Fibroblast of peridontal ligament (primary cell): Measurements from ENCODE around the gene UNC13A.

Source experiments
- DNase-seq: peaks from one replicate; pipeline ENCODE4 v3.0.0-alpha.2; 2010; ENCODE audit errors: extremely low read depth

The UNC13A gene

GRCh38 chr19:17626456-17627015 lies 61.6 kb downstream of the UNC13A start:
- no peak for DNase-seq

DNA sequence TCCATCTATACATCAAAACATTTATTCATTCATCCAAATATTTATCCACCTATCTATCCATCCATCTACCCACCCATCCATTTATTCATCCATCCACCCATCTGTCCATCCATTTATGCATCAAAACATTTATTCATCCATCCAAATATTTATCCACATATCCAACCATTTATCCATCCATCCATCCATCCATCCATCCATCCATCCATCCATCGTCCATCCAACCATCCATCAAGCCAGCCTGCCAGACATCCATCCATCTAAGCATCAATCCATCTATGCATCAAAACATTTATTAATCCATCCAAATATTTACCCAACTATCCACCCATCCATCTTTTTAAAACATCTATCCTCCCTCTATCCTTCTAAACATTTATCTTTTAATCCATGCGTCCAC lies 62.2 kb downstream of the UNC13A start:
- no peak for DNase-seq

- DNase-seq = no peak
Observed at GRCh38 chr19:17625043-17625442, 63.1 kb downstream of the UNC13A start.

GRCh38 chr19:17624314-17624991 lies 63.7 kb downstream of the UNC13A start:
- DNase-seq = no peak

DNA sequence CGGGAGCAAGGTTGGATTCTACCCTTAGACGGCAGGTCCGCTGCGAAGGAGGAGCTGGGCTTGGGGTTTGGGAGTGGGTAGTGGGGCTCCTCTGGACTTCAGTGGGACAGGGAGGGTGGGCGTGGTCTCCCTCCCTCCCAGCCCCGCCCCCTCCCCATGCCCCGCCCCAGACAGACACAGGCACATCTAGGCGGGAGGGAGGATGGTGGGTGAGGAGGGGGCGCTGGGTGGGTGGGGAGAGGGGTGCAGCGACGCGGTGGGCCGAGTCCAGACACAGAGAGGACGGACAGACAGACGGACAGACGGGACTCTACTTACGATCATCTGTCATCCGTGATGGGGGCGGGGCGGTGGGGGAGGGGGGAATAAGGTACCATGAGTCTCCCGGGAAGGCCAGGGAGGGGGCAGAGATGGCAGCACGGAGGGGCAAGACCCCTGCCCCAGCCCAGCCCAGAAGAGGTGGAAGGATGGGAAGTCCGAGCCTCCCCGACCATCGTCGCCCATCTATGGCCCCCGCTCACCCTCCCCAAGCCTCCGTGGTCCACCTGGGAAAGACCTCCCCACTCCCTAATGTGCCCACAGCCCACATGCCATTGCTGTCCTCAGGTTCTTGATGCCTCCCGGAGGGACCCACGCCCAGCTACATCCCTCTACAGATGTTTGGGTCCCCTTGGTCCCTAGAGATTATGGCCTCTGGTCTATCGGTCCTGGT lies 64.8 kb downstream of the UNC13A start:
- no peak for DNase-seq

DNA sequence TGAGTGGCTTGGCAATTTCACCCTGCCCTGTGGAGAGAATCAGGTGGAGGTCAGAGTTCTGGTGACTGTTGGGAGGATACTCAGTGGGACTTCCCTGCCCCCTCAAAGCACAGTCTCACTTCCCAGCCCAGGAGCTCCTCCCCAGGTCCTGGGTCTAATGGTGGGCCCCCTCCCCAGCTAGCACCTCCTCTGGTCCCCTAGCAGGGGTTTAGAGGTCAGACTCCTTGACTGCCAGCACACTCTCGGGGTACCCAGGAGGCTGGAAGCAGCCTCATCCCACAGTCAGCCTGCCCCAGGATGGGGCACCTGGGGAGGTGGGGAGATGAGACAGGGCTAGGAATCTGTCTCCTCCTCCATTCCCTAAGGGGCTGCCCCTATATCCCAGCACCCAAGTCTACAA lies 67.5 kb downstream of the UNC13A start:
- DNase-seq = no peak

DNA sequence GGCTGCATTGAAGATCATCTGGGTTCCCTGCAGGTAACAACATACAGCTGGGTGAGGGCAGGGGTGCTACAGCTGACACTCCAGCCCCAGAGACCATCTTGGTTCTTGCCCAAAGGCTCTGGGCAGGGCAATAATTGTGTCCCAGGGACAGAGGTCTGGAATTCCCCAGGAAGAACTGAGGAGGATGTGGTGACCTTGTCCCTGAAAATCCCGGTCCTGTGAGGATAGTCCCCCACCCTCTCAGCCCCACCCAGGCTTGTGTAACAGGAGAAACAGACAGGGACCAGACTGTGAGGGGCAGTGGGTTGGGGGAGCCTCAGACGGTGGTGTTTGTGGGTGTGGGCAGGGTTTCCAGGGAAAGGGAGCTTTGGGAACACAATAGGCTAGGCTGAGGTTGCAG lies 69.2 kb downstream of the UNC13A start:
- DNase-seq = no peak

DNA sequence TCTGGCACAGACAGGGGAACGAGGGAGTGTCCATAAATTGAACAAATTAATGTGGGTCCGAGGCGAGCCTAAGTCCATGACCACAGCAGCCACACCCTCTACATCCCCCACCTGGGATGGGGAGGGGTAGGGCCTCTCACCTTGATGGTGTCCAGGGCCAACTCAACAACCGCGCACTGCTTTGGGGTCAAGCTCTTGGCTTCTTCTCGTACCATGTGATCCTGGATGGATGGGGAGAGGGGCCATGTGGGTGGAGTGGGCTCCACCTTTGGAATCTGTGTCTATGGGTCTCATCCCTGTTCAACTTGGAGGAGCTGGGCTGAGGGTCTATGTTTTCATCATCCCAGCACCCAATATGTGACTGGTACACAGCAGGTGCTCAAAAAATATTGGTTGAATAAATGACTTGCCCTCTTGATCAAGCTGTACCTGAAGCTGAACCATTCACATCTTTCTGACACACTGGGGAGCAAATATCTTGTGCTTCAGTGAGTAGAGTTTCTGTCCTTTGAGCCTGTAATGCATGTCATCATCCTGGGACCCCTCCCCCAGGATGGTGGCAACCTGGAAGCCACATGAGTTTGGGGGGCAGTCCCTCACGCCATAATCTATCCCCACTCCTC lies 69.8 kb downstream of the UNC13A start:
- DNase-seq = no peak

DNA sequence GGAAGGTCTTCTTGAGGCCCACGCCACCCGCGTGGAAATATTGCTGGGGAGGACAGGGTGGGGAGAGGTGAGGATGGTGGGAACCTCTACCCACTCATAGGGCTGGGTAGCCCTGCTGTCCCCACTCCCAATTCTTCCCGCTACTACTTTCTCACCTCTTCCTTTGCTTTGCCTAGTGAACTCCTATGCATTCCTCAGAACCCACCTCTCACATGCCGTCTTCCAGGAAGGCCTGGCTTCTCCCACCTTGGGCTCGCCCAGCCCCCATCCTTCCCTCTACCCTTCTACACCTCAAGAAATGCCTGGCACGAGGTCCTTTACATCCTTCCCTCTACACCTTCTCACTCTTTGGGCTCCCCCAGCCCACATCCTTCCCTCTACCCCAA lies 70.4 kb downstream of the UNC13A start:
- DNase-seq = no peak

DNA sequence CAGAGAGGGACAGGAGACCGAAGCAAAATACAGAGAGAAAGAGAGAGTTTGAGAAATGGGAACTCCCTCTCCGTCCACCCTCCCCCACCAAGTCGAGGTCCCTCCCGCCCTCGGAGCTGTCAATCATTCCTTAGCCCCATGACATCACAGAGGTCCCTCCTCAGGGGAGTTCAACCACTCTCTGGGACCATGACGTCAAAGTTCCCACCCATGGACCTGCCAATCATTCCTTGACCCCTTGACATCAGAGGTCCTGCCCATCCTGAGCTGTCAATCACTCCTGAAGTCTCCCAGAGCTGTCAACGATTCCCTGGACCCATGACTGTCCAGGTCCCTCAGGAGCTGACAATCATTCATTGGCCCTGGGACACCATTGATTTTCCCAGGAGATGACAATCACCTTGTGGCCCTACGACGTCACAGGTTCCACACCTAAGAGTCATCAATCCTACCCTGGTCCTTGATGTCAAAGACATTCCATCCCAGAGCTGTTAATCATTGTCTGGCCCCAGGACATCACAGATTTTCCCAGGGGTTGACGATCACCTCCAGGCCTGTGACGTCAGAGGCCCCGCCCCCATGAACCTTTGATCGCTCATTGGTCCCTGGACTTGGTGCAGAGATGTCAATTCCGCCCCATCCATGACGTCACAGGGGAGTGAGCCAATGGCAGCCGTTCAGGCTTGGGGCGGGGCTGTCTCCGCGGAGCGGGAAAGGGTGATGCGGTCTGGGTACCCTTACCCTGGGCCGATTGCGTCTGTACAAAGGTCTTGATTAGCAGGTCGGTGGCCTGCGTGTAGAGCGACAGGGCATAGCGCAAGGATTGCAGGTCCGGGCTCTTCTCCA lies 71.0 kb downstream of the UNC13A start:
- DNase-seq = peak; percentile 2

DNA sequence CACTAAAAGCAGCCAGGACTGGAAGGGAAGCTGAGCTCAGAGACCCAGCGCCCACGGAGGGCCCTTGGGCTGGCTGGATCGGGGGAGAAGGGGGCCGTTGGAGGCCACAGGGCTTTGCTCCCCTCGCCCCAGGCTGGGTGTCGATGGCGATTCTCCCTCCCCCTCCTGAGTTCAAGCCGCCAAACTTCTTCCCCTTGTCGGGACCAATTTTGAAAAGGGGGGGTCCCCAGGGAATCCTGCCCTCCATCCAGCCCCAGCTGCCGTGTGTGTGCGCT lies 71.5 kb downstream of the UNC13A start:
- DNase-seq = no peak

- no peak for DNase-seq
Observed at GRCh38 chr19:17615889-17616685, 72.1 kb downstream of the UNC13A start.

- no peak for DNase-seq
Observed at GRCh38 chr19:17614476-17614875, 73.7 kb downstream of the UNC13A start.

DNA sequence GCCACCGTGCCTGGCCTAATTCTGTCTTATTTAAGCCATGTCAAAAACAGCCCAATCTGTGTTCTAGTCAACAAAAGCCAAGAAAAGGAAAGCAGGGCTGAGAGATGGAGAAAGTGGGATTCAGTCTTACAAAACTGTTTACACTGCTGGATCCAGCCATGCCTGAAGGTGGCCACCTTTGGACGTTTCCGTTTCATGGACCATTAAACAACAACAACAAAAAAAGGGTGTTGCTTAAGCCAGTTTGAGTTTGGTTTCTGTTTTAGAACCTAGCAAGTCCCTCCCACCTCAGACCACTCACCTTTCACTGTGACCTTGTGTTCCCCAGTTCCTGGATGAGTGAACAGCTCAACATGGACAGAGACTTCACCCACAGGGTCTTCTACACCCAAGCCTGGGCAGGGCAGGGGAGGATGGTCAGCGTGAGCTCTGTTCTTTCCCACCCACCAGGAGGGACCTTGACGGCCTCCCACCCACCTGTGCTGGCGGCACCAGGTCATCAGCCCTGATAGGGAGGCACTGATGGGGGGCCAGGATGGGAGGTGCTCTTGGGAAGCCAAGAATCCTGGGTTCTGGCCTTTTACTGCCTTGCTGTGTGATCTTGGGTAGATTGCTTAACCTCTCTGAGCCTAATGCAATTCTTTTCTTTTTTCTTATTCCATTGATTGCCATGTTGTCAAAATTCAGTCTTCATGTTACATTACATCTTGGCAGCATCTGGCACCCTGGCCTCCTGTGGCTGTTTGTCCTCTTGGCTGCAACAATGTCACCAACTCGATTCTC lies 76.5 kb downstream of the UNC13A start:
- DNase-seq = no peak

GRCh38 chr19:17610384-17610783 lies 77.8 kb downstream of the UNC13A start:
- peak; percentile 12 for DNase-seq

DNA sequence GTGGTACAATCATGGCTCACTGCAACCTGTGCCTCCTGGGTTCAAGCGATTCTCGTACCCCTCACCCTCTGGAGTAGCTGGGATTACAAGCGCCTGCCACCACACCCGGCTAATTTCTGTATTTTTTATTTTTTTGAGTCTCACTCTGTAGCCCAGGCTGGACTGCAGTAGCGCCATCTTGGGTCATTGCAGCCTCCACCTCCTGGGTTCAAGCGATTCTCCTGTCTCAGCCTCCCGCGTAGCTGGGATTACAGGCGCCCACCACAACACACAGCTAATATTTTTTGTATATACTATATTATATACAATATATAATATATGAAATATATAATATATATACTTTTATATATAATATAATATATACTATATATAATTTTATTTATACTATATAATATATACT lies 80.2 kb downstream of the UNC13A start:
- no peak for DNase-seq

DNA sequence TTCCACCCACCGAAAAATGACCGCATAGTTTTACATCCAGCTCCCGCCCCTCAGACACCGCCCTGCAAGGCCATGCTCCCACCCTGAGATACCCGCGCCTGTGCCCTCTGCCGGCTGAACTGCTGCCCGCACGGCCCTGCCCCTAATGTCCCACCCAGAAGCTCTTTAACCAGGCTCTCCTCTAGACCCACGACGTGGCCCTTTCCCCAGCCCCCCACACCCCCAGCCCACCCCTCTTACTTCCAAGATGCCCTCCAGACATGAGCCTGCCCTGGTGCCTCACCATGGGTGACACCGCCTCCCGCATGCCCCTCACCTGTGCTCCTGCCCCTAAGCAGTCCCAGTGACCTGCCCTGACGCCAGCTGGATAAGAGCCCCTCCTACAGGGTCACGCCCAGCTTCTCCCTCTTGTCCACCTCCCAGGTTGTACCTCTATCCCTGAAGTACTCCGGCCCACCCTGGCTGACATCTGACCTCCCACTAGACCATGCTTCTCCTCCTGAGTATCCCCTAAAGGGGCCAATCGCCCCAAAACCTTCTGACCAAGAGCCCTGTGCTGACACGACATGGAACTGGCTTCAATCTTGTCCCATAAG lies 81.5 kb downstream of the UNC13A start:
- no peak for DNase-seq

DNA sequence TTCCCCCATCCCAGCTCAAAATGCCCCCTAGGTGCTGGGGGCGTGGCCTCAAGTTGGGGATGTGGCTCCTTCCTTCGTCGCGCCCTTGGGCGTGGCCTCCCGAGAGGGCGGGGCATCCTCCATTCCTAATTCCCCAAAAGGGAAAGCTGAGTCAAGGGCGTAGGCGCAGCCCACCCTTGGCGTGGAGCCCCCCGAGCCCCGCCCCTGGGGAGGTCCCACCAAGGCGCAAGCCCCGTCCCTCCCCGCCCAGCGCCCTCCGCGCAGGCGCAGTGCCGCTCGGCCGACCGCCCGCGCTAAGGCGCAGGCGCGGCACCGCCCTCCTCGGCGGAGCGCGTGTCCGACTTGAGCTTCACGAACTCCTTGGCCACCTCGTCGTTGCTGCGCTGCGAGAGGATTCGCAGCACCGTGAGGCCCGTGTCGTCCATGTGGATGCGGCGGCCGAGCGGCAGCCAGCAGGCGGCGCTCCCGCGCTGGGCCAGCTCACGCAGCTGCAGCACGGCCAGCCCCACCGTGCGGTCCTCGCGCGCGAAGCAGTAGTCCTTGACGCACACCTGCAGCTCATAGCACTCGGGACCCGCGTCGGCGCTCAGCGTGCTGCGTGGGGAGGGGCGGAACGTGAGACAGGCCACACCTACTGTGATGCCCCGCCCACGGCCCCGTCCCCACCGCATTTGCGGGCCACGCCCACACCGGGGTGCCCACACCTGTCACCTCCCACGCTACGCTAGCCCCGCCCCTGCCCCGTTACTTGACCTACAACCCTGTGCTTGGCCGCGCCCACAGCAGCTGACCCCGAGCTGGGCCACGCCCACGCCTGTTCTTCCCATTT lies 82.2 kb downstream of the UNC13A start:
- DNase-seq = peak; percentile 38

DNA sequence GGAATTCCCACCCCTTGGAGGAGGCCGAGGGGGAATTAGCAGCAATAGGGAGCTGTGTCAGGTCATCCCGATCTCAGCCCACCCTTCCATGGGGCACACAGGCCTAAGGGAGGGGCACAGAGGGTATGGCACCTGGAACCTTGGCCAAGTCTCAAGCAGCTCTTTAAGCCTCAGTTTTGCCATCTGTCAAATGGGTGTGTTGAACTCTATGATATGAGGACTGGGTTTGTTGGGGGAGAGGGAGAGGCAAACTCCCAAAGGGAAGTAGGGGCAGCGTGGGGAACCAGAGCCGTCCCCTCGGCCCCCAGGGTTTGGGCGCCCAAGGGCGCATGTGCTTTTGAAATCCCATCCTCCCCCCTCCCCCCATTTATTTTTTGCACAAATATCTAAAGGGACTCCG lies 83.0 kb downstream of the UNC13A start:
- DNase-seq = no peak
